KBM-7 (cell line): Measurements from ENCODE around the gene BACH2.
"Not testable (repeated sequence)": the region's sequence is repeated elsewhere in the genome, so short reads cannot be mapped to it uniquely, and the experiment has no call there.

Source experiments
- DNase-seq: peaks from one replicate; pipeline ENCODE4 v3.0.0-alpha.2; 2015
- in situ Hi-C: fragments of 300-500 bp; cut with MboI; formaldehyde crosslinking; loops from 2 replicates; pipeline ENCODE4 v1.14.3; 2020; ENCODE audit warnings: low sequenced_read_pairs, low pct_unique_long_range_greater_than_20kb, mixed read lengths

BACH2 gene

DNA sequence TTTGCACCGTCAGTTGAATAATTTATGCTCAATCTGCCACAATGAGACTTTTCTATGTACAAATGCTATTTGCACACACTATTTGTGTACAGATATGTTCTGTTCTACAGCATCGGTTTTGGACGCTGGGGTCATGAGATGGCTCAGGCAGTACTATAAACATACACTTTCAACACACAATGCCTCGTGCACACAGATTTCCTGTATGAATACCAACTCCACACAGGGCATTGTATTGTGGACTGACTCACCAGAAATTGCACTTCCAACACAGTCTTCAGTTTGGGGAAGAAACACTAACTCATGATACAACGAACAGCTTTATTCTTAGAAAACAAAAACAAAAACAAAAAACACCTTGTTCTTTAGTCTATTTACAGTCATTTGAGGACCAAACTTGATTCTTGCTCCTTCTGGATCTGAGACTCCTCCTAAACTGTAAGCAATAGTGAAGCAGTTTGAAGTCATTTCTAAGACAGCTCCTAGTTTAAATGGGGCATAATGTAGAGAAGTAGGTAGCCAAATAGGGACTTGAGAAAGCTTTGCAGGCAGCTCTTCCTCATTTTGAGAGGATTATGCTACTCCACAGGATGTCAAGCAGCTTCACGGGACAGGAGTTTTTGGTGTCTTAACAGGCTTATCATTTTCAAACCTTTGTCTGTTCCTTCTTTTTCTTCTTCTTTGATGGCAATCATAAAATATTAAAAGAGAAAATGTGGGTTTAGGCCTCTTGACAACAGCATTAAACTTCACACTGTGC is 368.7 kb downstream of the BACH2 start:
- peak; percentile 20 for DNase-seq
- in situ Hi-C loops, result no loop called here

DNA sequence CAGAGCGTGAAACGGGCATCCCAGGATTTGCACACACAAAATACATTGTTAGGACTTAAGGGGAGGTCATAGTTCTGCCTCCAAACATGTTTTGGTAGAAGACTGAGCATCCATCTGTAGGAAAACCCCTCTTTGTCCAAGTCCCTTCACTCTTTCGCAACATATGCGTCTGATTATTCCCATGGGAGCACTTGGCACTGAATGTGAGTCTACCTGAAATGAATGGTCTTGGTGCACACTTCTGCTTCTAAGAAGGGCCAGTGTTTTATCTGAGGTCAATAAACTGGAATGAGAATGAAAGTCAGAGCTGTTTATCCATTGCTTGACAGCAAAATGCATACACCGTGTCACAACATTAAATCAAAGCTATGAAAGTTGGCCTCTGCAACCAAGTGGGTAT is 369.4 kb downstream of the BACH2 start:
- in situ Hi-C loops, result no loop called here
- DNase-seq, result no peak

DNA sequence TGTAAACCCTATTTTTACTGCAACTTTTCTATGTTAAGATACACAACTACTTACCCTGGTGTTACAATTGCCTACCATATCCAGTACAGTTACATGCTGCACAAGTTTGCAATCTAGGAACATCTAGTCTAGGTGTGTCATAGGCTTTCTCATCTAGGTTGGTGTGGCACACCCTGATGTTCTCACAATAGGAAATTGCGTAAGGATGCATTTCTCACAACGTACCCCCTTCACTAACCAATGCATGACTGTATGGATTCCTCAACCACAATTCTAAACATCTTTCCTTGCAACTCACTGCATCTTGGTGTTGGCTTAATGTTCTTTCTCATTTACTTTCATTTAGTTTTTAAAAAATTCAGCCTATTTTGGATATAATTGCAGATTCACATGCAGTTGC is 370.8 kb downstream of the BACH2 start:
- in situ Hi-C loops, result no loop called here

DNA sequence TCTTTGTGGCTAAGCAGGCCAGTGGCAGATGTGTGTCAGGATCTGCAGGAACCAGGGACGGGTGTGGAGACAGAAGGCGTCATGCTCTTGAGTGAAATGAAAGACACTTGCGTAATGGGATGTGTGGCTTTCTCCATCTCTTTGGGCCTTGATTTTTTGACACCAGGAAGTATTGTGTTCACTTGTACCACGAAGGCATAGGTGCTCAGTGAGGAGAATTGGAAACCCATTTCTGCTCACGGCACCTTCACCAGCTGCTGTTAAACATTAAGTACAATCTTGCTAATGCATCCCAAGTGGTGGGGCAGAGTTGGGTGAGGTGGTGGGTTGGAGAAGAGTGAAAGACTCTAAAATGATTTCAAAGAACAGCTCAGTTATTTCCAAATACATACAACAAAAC is 372.4 kb downstream of the BACH2 start:
- no peak for DNase-seq
- in situ Hi-C loops, result no loop called here

More for the DNA sequence above, 370.8 kb downstream of the BACH2 start:
- DNase-seq, result no peak

DNA sequence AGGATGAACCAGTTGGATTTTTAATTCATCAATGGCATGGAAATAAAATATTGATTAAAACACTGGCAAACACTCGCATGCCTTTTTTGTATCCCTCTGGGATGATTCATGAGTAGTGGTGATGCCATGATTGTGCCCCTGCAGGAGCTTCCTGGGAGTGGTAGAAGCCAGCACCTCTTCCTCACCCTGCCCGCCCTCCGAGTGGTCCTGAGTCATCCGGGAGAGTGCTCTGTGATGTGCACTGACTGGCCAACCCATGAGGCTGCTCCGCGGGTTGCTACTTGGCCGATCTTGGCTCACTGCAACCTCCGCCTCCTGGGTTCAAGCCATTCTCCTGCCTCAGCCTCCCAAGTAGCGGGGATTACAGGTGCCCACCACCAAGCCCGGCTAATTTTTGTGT is 375.0 kb downstream of the BACH2 start:
- DNase-seq, result no peak
- in situ Hi-C loops, result no loop called here

DNA sequence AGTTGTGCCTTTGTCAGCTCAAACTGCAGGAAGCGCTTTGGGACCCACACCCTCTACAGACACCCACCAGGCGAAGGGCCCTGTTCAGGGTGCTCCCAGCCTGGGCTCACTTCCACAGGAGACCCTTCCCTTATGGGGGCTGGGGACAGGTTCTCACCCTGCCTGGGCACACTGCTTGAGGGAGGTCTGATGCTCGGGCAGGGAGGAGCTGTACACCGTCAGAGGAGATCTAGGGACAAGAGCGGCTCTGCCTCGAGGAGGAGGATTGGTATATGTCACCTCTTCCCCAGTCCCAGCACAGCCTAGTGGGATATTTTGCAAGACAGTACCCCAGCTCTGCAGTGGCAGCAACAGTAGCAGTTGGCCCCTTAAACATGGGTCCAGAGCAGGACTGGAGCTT is 375.4 kb downstream of the BACH2 start:
- DNase-seq, result no peak
- in situ Hi-C loops, result no loop called here

DNA sequence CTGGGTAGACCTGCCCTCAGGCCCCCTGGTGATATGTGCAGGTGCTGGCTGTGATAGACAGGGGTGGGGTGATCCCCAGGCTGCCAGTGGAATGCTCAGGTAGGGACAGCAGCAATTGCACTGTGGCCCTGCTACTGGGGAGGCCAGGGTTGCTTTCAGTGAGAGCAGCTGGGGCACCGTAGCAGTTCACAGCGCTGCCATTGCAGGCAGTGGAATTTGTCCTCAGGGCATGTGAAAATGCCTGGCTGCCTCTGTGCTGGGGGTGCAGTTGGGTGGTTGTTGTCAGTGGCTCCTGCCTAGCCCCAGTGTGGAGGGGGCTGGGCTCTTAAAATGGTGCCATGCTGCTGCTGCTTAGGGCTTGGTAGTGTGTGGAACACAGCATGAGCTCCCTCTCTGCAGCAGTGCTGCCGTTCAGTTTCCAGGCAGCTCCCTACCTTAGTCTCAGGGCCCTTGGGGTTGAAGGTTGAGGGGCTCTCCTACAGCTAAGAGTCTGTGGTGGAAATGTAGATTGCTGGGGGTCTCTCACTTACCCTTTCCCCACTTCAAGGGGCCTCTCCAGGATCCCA is 378.8 kb downstream of the BACH2 start:
- no peak for DNase-seq
- in situ Hi-C loops, result no loop called here

DNA sequence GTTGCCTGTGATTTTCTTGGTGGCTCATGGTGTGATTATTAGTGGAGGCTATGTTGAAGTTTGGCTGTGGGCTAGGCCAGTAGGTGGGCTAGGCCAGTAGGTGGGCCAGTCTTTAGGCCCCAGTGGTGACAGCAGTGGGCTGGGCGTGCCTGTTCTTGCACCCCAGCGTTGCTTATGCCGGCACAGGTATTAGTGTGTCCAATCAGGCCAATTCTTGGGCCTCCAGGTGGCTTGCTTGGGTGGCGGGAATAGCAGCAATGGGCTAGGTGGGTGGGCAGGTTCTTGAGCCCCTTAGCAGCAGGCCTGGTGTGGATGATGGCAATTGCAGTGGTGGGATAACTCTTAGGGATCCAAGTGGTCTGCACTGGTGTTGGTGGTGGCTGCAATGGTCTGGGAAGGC is 379.4 kb downstream of the BACH2 start:
- in situ Hi-C loops, result no loop called here
- DNase-seq, result no peak

DNA sequence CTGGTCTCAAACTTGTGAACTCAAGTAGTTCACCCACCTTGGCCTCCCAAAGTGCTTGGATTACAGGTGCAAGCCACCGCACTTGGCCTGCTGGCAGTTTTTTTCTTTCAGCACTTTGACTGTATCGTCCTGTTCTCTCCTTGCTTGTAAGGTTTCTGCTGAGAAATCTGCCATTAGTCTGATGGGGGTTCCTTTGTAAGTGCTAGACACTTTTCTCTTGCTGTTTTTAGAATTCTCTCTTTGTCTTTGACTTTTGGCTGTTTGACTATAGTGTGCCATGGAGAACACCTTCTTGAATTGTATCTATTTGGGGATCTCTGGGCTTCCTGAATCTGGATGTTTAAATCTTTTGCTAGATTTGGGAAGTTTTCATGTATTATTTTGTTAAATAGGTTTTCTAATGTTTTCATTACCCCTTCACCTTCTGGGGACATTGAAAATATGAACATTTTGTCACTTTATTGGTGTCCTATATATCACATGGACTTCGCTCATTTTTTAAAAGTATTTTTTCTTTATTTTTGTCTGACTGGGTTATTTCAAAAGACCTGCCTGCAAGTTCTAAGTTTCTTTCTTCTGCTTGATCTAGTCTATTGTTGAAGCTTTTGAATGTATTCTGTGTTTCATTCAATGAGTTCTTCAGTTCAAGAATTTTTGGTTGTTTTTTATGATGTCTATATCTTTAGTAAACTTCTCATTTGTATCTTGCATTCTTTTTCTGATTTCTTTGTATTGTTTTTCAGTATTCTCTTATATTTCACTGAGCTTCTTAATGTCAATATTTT is 380.3 kb downstream of the BACH2 start:
- no peak for DNase-seq
- in situ Hi-C loops, result no loop called here

DNA sequence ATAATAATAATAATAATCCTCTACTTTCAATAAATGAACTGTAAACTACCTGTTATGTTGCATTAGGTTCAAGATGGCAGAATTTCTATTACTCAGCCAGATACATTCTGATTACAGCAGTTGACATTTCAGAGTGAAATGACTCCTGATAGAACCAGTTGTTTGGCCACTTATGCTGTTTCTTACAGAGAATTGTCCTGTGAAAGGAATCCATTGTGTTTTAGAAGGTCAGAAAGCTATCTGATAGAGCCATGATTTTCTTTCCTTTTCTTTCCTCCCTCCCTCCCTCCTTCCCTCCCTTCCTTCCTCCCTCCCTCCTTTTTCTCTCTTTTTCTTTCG is 385.8 kb downstream of the BACH2 start:
- in situ Hi-C loops, result no loop called here
- DNase-seq, result no peak

DNA sequence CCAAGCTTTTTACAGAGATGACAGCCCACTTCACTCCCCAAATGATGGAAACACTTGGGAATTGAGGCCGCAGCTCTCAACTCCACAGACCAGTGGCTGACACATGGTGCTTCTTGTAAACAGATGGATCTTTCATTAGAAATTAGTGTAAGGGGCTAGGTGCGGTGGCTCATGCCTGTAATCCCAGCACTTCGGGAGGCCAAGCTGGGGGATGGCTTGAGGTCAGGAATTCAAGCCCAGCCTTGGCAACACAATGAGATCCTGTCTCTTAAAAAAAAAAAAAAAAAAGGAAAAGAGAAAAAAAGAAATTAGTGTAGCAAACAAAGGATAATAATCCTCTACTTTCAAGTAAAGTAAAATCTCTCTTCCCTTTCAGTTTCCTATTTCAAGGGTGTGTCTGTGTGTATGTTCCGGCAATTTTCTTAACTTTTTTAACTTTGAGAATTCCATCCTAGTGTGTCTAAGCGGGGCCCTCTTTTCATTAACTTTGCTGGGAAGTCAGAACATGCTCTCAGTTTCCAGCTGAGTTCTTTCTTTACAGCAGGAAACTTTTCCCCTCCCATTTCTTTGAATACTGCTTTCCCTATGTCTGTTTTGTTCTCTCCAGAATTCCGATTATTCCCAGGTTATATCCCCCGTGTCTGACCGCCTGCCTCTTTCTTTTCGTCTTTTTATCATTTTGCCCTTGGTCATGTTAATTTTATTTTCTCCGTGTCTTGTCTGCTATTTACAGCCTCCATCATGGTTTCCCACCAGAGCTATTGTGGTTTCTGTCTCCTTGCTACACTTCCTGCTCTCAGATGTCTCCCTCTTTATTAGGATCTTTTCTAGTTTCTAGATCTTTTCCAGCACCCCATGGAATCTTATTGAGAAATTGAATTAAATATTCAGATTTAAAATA is 386.4 kb downstream of the BACH2 start:
- DNase-seq, in situ Hi-C loops: not testable (repeated sequence)

DNA sequence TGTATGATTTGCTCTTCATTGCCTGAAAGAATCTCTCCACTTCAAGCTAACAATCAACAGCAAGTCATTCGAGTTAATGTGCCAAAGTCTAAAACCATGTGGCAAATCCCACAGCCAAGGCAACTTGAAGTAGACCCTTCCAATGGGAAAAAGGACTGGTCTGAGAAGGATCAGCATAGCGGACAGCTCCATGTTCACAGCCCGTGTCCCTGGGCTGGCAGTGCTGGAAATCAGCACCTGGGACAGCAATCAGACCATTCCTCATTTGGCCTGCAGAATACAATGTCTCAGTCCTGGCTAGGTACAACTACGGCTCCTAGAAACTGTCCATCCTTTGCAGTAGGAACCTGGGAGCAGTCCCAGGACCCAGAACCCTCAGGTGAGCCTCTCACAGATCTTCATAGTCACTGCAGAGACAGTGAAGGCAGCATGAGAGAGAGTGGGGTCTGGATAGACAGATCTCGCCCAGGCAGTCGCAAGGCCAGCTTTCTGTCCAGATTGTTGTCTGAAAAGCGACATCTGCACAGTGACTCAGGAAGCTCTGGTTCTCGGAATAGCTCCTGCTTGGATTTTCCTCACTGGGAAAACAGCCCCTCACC is 401.3 kb downstream of the BACH2 start:
- DNase-seq, result peak; percentile 52
- in situ Hi-C loops, result no loop called here

DNA sequence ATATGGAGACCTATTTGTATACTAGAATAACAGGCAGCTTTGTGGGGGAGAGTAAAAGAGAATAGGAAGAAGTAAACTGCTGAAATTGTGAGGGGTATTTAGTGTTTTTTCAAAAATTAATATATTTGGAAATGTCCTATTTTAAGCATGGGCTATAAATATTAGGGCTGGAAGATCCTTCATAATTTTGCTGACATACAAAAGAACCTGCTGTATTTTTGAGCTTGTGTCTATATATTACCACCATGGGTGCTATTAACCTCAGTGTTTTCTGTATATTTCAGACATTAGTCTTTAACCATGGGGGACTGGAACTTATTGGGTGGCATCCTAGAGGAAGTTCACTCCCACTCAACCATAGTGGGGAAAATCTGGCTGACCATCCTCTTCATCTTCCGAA is 402.5 kb downstream of the BACH2 start, which contains the start of gene GJA10:
TSS of gene GJA10 (plus strand) at position 301 of the 400 bp plus-strand sequence. CDS start at position 301, 0 bp downstream.
- in situ Hi-C loops, result no loop called here

DNA sequence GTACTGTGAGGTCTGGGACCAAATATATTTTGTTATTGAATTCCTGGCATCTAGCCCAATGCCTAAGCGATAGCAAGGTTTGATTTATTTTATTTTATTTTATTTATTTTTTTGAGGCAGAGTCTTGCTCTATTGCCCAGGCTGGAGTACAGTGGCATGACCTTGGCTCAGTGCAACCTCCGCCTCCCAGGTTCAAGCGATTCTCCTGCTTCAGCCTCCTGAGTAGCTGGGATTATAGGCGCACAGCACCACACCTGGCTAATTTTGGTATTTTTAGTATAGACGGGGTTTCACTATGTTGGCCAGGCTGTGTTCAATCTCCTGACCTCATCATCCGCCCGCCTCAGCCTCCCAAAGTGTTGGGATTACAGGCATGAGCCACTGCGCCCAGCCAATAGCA is 404.1 kb downstream of the BACH2 start:
- DNase-seq, in situ Hi-C loops: not testable (repeated sequence)

More for the DNA sequence above, 402.5 kb downstream of the BACH2 start, which contains the start of gene GJA10:
- no peak for DNase-seq

DNA sequence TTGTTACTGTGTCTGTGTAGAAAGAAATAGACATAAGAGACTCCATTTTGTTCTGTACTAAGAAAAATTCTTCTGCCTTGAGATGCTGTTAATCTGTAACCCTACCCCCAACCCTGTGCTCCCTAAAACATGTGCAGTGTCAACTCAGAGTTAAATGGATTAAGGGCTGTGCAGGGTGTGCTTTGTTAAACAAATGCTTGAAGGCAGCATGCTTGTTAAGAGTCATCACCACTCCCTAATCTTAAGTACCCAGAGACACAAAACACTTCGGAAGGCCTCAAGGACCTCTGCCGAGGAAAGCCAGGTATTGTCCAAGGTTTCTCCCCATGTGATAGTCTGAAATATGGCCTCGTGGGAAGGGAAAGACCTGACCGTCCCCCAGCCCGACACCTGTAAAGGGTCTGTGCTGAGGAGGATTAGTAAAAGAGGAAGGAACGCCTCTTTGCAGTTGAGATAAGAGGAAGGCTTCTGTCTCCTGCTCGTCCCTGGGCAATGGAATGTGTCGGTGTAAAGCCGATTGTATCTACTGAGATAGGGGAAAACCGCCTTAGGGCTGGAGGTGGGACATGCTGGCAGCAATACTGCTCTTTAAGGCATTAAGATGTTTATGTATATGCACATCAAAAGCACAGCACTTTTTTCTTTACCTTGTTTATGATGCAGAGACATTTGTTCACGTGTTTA is 405.7 kb downstream of the BACH2 start:
- peak; percentile 16 for DNase-seq
- in situ Hi-C loops, result not testable (repeated sequence)

DNA sequence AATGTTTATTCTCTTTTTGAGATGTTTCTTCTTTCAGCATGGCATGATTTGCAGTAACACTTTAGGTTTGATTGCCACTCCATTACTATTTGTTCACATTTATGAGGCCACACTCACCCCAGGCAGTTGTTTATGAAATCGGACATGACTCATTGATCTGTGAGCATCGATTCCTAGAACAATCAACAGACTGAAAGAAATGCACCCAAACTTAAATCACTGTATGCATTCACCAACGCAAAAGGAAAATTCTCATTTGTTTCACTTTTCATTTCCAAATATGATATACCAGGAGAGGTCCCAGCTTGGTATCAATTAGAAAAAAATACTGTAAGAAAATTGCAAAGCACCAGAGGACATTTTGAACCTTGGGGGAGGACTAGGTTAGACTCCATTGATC is 407.8 kb downstream of the BACH2 start:
- no peak for DNase-seq
- in situ Hi-C loops, result no loop called here

DNA sequence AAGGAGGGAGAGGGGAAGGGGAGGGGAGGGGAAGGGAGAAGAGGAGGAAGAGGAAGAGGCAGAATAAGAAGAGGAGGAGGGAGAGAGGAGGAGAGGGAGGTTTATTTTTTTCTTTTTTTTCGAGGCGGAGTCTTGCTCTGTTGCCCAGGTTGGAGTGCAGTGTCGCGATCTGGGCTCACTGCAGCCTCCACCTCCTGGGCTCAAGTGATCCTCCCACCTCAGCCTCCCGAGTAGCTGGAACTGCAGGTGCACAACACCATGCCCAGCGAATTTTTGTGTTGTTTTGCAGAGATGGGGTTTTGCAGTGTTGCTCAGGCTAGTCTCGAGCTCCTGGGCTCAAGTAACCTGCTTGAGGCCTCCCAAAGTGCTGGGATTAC is 408.5 kb downstream of the BACH2 start:
- DNase-seq, result no peak
- in situ Hi-C loops, result no loop called here

DNA sequence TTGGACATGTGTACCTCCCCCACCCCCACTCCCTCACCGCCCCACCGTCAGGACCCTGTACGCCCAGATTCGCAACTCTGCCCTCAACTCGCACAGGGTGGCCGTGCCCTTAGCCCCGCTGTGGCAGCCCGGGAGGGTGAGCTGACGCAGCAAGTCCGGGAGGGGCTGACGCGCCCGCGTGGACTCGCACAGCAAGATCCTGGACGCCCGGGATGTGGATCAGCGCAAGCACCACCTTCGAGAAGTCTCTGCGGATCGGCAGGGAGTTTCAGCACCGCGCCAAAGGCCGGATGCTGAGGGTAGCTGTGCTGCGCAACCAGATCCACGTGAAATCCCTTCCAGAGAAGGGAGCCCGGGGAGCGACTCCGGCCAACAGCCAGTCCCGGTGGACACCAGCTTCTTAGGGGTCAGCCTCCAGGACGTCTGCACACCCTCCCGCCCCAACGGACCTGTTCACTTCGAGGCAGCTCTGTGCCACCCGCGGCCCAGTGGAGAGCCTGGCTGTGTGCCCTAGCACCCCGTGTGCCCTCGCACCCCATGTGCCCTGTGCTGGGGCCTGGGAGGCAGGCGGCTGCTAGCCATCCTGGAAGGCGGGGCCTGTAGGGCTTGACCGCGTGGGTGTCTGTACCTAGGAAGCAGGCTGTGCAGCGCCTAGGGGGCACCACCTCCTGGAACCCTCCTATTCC is 409.0 kb downstream of the BACH2 start:
- in situ Hi-C loops, result no loop called here
- no peak for DNase-seq
